ENCODE data around the gene RNF40. TPM values are rescaled to one million over a fixed set of nuclear protein-coding genes. Genes with fewer than 3 reads are reported as not detected.

Gene RNF40
- total and polyA plus RNA-seq, 2 experiments from 2014 or later = 70.4 to 75.3 TPM

DNA sequence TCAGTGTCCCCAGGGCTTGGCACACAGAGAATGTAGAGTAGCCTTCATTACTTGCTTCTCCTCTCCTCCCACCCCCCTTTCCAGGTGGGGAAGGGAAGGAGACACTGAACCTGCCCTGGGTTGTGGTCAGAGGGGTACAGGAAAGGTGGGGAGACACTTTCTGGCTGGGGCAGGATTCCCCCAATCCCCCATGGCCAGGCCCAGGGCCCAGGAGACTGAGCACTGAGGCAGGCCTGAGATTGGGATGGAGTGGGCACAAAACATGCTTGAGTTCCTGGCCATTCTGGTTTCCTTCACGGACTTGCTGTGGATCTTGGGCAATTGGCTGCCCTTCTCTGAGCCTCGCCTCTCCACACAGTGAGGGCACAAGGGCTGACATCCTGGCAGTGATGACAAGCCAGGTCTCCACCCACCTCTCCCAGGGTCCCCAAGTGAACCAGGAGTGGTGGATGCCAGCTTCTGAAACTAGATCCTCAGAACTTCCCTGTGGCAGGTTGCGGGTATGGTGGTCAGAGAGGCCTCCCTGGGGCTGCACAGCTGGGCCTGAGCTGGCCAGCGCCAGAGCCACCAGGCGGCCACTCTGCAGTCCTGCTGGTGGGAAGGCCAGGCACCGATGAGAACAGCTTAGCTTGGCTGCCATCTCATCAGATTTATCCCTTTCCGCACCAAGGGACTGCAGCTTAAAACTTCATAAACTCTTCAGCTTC is 15.6 kb downstream of the RNF40 start:
- Histone ChIP-seq H3K36me3 (replicated peaks; ENCODE audit: insufficient read depth, low read depth) (no peaks in the 10 kb centered on the region), H3K27ac (no peak overlapping the region), H3K9me2 (replicated peaks; ENCODE audit: insufficient read depth) (no peaks in the 10 kb centered on the region), H3K4me3 (no peak overlapping the region), H3K4me1 (ENCODE audit: insufficient read depth) (peaks cover 19% of the 10 kb centered on the region), H3K4me2 (no peak overlapping the region), H3K27me3 (no peaks in the 10 kb centered on the region), H4K20me1 (ENCODE audit: insufficient read depth, poor library complexity, severe bottlenecking) (no peaks in the 10 kb centered on the region), H3K79me2 (peaks cover 23% of the 10 kb centered on the region), H2AFZ (no peak overlapping the region), H3K9me3 (ENCODE audit: low read depth) (no peaks in the 10 kb centered on the region)
- WGBS (ENCODE audit: low lambda C conversion rate, missing lambda C conversion rate) = 86% methylated on average over 7 of the region's 7 CpGs
- DNase-seq (ENCODE audit: low spot score) = no peak
- TF ChIP-seq EZH2 (IDR thresholded peaks at IDR 0.05; ENCODE audit: borderline replicate concordance) (no peak), EZH2phosphoT487 (IDR thresholded peaks at IDR 0.05; ENCODE audit: low read depth, severe bottlenecking, unreplicated experiment) (no peak)
- TF ChIP-seq, protein P1, sequence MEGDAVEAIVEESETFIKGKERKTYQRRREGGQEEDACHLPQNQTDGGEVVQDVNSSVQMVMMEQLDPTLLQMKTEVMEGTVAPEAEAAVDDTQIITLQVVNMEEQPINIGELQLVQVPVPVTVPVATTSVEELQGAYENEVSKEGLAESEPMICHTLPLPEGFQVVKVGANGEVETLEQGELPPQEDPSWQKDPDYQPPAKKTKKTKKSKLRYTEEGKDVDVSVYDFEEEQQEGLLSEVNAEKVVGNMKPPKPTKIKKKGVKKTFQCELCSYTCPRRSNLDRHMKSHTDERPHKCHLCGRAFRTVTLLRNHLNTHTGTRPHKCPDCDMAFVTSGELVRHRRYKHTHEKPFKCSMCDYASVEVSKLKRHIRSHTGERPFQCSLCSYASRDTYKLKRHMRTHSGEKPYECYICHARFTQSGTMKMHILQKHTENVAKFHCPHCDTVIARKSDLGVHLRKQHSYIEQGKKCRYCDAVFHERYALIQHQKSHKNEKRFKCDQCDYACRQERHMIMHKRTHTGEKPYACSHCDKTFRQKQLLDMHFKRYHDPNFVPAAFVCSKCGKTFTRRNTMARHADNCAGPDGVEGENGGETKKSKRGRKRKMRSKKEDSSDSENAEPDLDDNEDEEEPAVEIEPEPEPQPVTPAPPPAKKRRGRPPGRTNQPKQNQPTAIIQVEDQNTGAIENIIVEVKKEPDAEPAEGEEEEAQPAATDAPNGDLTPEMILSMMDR (IDR thresholded peaks at IDR 0.05; ENCODE audit: poor library complexity) = no peak

DNA sequence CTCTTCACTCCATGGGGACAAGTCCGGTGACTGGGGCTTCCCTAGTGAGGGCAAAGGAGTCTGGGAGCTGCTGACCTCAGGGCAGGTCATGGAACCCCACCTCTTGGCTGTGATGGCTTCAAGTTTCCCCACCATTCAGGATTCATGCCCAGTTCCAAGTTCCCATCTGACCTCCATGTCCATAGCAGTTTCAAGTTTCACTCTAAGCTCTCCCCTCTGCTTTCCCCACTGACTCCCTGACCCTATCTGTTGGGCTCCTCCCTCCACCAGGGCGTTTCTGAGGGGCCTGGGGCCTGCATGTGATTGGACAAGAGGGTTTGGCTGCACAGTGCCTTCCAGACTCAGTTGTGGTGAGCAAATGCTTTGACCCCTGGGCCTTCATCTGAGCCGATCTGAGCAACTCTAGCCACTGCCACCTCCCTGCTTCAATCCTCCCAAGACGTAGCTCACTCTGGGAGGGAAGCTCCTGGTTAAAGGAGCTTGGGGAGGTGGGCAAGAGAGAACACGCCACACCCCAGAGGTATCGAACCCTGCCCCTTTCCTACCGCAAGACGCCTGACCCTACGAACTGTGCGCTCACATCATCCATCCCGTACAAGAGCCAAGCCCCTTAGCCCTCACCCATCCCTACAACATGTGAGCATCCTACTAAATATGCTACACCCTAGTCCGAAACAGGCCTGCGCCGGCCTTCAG is 16.6 kb downstream of the RNF40 start:
- WGBS (ENCODE audit: low lambda C conversion rate, missing lambda C conversion rate) = 85% methylated on average over 14 of the region's 14 CpGs
- H3K9me3 ChIP-seq (ENCODE audit: low read depth) = no peaks in the 10 kb centered on the region
- peaks cover 19% of the 10 kb centered on the region for H3K4me1 ChIP-seq (ENCODE audit: insufficient read depth)
- H3K9me2 ChIP-seq (replicated peaks; ENCODE audit: insufficient read depth) = no peaks in the 10 kb centered on the region
- H3K79me2 ChIP-seq = peaks cover 26% of the 10 kb centered on the region
- no peaks in the 10 kb centered on the region for H3K36me3 ChIP-seq (replicated peaks; ENCODE audit: insufficient read depth, low read depth)
- no peak overlapping the region for H3K27ac ChIP-seq
- H3K4me2 ChIP-seq = no peak overlapping the region
- no peak for DNase-seq (ENCODE audit: low spot score)
- H3K4me3 ChIP-seq = no peak overlapping the region
- no peaks in the 10 kb centered on the region for H4K20me1 ChIP-seq (ENCODE audit: insufficient read depth, poor library complexity, severe bottlenecking)
- H3K27me3 ChIP-seq = no peaks in the 10 kb centered on the region
- TF ChIP-seq, protein P1 (IDR thresholded peaks at IDR 0.05; ENCODE audit: poor library complexity) = no peak
- TF ChIP-seq EZH2phosphoT487 (IDR thresholded peaks at IDR 0.05; ENCODE audit: low read depth, severe bottlenecking, unreplicated experiment) (no peak), EZH2 (IDR thresholded peaks at IDR 0.05; ENCODE audit: borderline replicate concordance) (no peak)
- H2AFZ ChIP-seq = no peak overlapping the region

DNA sequence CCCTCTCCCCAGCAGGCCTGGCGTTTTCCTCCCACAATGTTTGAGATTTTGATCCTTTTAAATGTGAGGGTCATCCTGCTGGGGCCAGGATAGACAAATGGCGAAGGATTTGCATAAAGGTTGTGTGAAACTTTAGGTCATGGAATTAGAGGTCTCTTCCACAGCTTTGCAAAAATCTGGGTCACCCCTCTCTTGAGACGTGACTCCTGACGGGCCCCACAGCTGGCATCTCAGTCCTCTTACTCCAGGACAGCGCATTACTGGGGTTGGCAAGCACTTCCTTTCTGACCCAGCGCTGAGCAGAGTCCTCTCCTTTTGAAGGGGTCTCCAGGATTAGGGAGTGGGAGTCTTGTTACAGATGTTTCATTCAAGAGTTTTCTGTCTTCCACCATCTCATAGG is 17.5 kb downstream of the RNF40 start:
- DNase-seq (ENCODE audit: low spot score) = no peak
- Histone ChIP-seq H3K4me1 (ENCODE audit: insufficient read depth) (peaks cover 19% of the 10 kb centered on the region), H2AFZ (no peak overlapping the region), H4K20me1 (ENCODE audit: insufficient read depth, poor library complexity, severe bottlenecking) (peaks cover under 1% of the 10 kb centered on the region), H3K79me2 (peaks cover 30% of the 10 kb centered on the region), H3K4me3 (no peak overlapping the region), H3K9me2 (replicated peaks; ENCODE audit: insufficient read depth) (no peaks in the 10 kb centered on the region), H3K27me3 (no peaks in the 10 kb centered on the region), H3K36me3 (replicated peaks; ENCODE audit: insufficient read depth, low read depth) (no peaks in the 10 kb centered on the region), H3K9me3 (ENCODE audit: low read depth) (no peaks in the 10 kb centered on the region), H3K4me2 (no peak overlapping the region), H3K27ac (no peak overlapping the region)
- TF ChIP-seq EZH2 (IDR thresholded peaks at IDR 0.05; ENCODE audit: borderline replicate concordance) (no peak), EZH2phosphoT487 (IDR thresholded peaks at IDR 0.05; ENCODE audit: low read depth, severe bottlenecking, unreplicated experiment) (no peak)
- TF ChIP-seq, protein P1 (IDR thresholded peaks at IDR 0.05; ENCODE audit: poor library complexity) = no peak
- WGBS (ENCODE audit: low lambda C conversion rate, missing lambda C conversion rate) = 95% methylated on average over 6 of the region's 6 CpGs
